GM19397 (cell line): ENCODE data around the gene TMEM61.
A peak's percentile ranks its signal among the peaks of the same experiment; 100 is the strongest.
"Not testable (repeated sequence)": the region's sequence is repeated elsewhere in the genome, so short reads cannot be mapped to it uniquely, and the experiment has no call there.

Experiments
- ATAC-seq: cut with Tn5 transposase; IDR thresholded peaks from one replicate; pipeline ENCODE4 v1.9.1; 2021; ENCODE audit warnings: mild to moderate bottlenecking, moderate library complexity; ENCODE audit not compliant: unreplicated experiment

TMEM61 gene

GRCh38 chr1:55000110-55001085 lies 20.0 kb downstream of the TMEM61 start:
- no peak for ATAC-seq

GRCh38 chr1:55001311-55001710 lies 20.9 kb downstream of the TMEM61 start:
- ATAC-seq = no peak

- ATAC-seq = no peak
These were observed 22.3 kb downstream of the TMEM61 start for GRCh38 chr1:55002686-55003085.

GRCh38 chr1:55005351-55006140 lies 25.1 kb downstream of the TMEM61 start:
- ATAC-seq = no peak

GRCh38 chr1:55006931-55007330 lies 26.5 kb downstream of the TMEM61 start:
- no peak for ATAC-seq

- ATAC-seq = no peak
These were observed 27.2 kb downstream of the TMEM61 start for GRCh38 chr1:55007625-55008024.

- ATAC-seq = no peak
These were observed 29.9 kb downstream of the TMEM61 start for GRCh38 chr1:55010194-55010886.

GRCh38 chr1:55010887-55011217 lies 30.4 kb downstream of the TMEM61 start:
- no peak for ATAC-seq

GRCh38 chr1:55012661-55013060 lies 32.2 kb downstream of the TMEM61 start:
- ATAC-seq = no peak

GRCh38 chr1:55015123-55015522 lies 34.7 kb downstream of the TMEM61 start:
- ATAC-seq = no peak

GRCh38 chr1:55015731-55016620 lies 35.5 kb downstream of the TMEM61 start:
- ATAC-seq = no peak

- ATAC-seq = no peak
These were observed 38.0 kb downstream of the TMEM61 start for GRCh38 chr1:55018395-55018794.

GRCh38 chr1:55021942-55022546 lies 41.6 kb downstream of the TMEM61 start:
- peak; percentile 79 for ATAC-seq

GRCh38 chr1:55024163-55024562 lies 43.7 kb downstream of the TMEM61 start:
- not testable (repeated sequence) for ATAC-seq

GRCh38 chr1:55026682-55027081 lies 46.3 kb downstream of the TMEM61 start:
- ATAC-seq = not testable (repeated sequence)

GRCh38 chr1:55031098-55031497 lies 50.7 kb downstream of the TMEM61 start:
- not testable (repeated sequence) for ATAC-seq

- no peak for ATAC-seq
These were observed 52.8 kb downstream of the TMEM61 start for GRCh38 chr1:55033265-55033614.

GRCh38 chr1:55034476-55035133 lies 54.2 kb downstream of the TMEM61 start:
- no peak for ATAC-seq

- ATAC-seq = no peak
These were observed 55.5 kb downstream of the TMEM61 start for GRCh38 chr1:55035904-55036303.
